HG02840 (cell line): ENCODE measurements around the gene PRR5.

Experiments used
- ATAC-seq: cut with Tn5 transposase; IDR thresholded peaks from one replicate; pipeline ENCODE4 v1.9.1; 2021; ENCODE audit warnings: mild to moderate bottlenecking, moderate library complexity, moderate number of reproducible peaks; ENCODE audit not compliant: unreplicated experiment, low FRiP score

PRR5 gene

DNA sequence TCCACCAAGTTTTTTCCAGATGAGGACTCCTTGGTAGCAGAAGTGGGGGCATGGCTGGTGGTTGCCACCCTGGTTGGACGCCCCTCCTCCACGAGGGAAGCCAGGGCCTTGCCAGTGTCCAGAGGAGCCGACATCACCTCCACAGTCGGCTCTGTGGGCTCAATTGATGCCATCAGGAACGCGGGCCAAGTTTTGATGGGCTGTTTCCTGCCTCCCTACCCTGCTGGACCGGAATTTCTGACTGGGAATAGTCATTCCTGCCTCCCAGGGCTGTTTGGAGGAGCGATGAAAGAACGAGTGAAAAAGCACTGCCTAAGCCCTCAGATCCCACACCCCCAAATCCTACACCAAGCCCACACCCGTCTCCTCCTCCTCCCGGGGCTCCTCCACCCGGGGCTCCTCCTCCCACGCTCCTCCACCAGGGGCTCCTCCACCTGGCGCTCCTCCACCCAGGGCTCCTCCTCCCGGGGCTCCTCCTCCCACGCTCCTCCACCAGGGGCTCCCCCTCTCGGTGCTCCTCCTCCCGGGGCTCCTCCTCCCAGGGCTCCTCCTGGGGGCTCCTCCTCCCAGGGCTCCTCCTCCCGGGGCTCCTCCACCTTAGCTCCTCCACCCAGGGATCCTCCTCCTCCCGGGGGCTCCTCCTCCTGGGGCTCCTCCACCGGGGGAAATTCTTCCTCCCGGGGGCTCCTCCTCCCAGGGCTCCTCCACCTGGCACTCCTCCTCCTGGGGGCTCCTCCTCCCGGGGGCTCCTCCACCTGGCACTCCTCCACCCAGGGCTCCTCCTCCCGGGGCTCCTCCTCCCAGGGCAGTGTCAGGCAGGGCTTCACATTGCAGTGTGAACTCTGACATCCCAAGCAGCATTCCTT lies 10.0 kb upstream of the PRR5 start:
- ATAC-seq, result no peak

DNA sequence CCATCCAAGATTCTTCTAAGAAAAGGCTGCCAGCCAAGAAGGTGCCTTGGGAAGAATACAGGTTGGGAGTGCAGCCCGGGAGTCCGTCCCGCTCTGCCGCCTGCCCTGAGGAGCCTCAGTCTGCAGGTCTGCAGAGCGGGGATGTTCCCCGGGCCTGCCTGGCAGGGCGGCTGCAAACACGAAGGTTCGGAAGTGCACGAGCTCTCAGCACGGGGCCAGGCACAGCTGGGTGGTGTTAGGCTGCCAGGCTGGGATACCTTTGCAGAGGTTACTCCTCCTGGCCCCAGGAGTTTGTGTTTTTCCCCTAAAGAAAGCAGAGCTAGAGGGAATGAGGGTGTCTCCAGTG lies 9.4 kb upstream of the PRR5 start:
- no peak for ATAC-seq

DNA sequence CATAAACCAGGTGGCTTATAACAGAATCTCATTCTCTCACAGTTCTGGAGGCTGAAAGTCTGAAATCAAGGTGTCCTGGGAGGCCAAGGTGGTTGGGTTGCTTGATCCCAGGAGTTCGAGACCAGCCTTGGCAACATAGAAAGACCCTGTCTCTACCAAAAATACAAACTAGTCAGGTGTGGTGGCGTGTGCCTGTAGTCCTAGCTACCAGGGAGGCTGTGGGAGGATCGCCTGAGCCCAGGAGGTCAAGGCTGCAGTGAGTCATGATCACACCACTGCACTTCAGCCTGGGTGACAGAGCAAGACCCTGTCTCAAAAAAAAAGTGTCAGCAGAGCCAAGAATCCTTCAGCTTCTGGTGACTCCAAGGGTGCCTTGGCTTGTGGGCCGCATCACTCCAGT lies 8.9 kb upstream of the PRR5 start:
- ATAC-seq, result no peak

DNA sequence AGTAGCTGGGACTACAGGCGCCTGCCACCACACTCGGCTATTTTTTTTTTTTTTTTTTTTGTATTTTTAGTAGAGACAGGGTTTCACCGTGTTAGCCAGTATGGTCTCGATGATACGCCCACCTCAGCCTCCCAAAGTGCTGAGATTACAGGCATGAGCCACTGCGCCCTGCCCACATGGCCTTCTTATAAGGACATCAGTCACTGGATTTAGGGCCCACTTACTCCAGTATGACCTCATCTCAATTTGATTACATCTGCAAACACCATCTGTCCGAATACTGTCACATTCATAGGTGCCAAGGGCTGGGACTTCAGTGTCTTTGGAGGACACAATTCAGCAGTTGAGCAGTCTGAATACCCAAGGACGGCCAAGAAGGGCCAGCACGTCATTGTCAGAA lies 8.2 kb upstream of the PRR5 start:
- ATAC-seq, result no peak

DNA sequence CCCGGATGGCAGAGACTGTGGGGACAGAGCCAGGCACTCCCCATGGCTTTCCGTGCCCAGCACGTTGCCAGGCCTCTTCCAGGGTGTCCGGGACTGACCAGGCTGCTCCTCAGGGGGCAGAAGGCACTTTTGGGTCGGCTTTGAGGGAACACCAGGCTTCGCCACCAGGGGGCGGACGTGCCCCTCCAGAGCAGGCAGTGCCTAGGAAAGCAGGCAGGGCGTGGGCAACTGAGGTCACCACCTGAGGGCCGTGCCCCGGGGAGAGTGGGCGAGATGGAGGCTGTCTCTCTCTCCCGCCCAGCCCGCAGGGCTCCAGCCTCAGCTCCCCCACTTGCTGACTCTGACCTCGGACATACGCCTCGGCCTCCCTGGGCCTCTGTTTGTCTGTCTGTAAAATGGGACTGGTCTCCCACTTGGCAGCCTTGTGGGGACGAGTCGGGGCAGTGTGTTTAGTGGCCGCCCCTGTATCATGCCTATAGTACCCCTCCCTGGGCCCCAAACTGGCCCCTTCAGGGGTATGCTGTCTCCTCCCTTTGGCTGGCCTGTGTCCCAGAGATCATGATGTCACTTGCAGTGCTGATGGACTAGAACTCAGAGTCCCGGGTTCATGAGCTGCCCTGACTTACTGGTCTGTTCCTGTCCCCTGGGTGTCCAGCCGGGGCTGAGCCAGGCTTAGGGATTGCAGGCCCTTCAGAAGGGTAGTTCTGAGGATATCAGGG lies 4.4 kb upstream of the PRR5 start:
- ATAC-seq, result no peak

DNA sequence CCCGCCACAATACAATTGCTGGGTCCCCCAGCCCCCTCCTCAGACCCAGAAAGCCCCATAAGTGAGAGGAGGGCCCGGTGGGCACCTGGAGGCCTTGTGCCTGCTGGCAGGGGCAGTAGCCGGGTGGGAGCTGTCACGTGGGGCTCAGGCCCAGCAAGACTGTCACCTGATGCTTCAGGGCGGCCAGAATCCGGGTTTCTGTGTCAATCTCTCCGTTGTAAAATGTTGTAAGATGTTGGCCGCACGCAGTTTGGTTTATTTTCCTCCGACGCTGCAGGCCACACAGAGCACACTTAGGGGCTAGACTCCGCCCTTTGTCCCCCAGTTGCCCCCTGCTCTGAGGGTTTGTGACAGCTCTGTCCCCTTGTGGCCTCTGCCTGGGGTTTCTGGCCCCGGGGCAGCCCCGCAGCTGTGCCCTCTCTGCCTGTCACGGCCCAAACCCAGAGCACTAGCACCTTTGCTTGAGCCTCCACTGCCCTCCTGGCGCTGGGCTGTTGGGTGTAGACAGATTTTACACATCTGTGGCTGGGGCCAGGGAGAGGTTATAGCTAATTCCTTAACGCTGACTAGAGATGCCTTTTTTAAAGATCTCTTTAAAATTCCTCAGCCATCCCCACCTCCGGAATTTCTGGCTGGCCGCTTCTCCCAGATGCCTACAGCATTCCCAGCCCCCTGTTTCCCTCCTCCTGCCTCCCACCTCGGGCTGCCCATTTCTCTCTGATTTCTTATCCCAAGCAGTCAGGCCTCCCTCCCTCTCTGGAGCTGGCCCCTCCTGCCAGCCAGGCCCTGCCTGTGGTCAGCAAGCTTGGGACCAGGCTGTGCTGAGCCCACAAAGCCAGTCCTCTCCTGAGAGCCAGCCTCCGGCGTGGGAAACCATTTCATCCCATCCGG lies 3.2 kb upstream of the PRR5 start:
- no peak for ATAC-seq

DNA sequence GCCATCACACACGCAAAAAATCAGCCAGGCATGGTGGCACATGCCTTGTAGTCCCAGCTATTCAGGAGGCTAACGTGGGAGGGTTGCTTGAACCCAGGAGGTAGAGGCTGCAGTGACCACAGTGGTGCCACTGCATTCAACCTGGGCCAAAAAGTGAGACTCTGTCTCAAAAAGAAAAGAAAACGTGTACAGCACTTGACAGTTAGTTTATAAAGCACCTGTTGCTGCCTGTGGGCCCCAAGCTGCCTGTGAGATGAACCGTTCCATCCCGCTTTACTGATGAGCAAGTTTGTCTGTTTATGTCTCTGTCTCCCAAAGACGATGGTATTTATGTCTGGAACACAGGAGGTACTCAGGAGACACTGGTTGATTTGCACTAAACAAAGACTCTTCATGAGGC lies 1.5 kb upstream of the PRR5 start:
- no peak for ATAC-seq

DNA sequence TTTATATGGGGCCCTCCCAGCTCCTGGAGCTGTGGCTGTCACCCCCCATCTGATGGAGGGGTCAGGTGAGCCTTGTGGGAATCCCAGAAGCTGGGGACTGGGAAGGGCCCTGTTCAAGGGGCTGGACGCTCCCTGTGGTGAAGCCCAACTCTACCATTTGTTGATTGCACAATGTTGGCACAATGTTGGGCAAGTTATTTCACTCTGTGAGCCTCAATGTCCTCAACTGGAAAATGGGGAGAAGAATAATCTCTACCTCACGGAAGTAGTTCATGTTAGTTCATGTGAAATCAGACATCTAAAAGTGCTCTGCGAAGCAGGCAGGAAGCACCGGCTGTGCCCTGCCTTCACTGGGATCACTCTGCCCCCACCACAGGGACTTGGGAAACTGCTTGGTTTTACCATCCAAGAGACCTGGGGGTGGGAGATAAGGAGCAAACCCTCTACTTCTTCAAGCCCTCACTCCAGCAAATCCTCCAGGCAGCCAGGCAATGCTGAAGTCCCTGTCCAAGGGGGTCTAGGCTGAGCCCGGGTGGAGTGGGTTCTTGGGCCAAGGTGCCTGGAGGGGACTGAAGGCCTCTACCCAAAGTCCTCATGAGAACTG lies 715 bp upstream of the PRR5 start:
- ATAC-seq, result no peak

DNA sequence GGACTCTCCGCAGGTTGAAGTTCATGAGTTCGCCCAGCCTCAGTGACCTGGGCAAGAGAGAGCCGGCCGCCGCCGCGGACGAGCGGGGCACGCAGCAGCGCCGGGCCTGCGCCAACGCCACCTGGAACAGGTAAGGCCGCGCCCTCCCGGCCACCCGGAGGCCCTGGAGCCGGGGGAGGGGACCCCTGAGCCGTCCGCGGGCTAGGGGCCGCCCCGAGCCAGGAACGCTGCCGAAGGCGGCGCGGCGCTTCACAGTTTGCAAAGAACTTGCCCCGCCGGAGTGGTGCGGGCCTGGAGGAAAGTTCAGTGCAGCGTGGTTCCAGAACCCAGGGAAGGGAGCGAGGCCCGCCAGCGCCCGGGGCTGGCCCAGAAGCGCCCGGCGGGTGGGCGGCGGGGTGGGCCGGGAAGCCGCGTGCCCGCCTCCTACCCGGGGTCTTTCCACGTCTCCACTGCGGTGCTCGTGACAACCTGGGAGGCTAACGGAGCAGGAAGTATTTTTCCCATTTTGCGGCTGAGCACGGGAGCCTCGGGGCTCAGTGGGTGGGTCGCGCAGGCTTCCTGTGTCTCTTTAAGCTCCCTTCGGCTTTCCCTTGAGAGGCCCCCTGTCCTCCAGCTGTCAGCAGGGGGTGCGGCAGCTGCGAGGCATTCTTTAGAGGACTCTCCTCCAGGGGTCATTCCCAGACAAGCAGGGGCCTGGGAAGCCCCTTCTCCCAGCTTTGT lies 635 bp downstream of the PRR5 start:
- peak; percentile 14 for ATAC-seq

DNA sequence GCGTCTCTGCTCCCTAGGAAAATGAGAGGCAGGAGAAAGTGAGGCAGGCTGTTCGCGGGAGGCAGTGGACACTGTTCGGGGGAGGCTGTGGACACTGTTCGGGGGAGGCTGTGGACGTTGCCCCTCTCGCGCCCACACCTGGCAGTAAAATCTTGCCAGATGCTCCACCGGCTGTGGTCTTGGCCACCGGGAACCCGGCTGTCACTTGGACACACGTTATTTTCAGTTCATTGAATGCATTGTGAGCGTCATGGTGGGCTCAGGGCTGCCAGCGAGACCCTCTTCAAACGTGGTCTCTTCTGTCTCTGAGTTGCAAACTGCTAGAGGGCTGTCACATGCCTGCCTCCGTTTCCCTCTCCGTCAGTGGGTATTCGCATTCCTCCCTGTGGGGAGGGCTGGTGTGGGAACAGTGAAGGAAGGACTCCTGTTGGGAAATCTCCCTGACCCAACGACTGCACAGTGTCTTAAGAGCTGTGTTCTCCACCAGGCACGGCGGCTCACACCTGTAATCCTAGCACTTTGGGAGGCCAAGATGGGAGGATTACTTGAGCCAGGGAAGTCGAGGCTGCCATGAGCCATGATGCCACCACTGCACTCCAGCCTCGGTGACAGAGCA lies 1.4 kb downstream of the PRR5 start:
- no peak for ATAC-seq

DNA sequence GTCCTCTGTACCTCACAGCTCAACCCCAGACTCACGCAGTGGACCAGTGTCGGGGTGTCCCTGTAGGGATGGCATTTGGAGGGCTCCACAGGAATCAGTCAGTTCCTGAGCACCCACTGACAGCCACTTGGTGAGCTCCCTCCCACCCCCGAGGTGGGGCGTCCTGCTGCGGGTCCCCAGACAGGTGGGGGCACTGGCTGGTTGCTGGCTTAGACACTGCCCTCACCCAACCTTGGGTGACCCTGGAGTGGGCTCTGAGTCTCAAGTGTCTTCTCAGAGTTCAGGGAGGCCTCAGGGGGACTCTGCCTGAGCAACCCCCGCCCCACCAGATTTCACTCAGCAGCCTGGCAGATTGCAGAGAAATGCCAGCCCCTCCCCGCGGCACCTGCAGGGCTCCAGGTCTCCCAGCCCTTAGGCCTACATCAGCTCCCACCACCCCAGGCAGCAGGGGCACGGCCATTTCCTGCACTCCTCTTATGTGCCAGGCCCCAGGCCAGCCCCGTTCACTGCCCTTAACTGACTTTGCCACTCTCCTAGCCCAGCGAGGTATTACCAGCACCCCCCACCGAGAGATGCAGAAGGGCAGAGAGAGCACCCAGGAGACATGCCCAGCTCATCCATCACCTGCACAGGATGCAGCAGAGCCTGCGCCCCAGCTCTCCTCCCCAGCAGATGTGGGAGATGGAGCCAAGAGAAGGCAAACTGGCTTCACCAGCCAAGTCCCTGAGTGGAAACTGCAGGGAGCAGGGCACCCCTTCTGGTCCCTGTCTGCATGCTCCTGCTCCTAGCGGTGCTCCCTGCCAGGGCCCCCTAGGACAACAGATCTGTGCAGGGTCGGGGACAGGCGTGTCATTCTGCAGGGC lies 2.4 kb downstream of the PRR5 start:
- no peak for ATAC-seq

DNA sequence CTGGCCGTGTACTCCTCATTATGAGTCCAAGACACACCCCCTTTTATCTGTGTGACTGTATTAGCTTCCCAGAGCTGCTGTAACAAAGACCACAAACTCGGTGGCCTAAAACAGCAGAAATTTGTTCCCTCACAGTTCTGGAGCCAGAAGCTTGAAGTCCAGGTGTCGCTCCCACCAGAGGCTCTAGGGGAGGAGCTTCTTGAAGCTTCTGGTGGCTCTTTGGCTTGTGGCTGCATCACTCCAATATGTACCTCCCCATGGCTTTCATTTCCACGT lies 3.0 kb downstream of the PRR5 start:
- no peak for ATAC-seq

DNA sequence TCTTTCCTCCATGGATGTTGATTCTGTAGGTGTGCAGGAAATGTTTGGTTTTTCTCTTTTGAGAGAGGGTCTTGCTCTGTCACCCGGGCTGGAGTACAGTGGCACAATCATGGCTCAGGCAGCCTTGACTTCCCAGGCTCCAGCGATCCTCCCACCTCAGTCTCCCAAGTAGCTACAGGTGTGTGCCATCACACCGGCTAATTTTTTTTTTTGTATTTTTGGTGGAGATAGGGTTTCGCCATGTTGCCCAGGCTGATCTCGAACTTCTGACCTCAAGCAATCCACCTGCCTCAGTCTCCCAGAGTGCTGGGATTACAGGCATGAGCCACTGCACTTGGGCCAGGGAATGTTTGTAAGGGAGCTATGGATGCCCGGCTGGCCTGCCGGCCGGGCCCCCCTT lies 4.5 kb downstream of the PRR5 start:
- ATAC-seq, result no peak

DNA sequence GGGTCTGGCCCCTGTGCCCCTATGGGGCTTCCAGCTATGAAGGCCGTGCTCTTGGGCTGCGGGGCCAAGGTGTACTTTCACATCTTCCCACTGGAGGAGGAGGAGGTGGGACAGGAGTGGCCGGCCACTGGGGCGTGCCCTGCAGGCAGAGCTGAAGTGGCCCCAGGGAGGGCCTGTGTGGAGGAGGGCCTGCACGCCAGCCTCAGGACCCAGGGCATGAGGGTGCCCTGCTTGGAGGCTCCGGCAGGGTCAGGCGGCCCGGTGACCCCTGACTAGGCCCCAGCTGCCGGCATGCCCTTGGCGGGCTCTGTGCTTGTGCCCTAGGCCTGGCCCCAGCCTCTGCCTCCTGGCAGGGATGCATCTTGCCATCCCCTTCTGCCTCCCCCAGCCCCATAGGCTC lies 5.2 kb downstream of the PRR5 start:
- no peak for ATAC-seq

DNA sequence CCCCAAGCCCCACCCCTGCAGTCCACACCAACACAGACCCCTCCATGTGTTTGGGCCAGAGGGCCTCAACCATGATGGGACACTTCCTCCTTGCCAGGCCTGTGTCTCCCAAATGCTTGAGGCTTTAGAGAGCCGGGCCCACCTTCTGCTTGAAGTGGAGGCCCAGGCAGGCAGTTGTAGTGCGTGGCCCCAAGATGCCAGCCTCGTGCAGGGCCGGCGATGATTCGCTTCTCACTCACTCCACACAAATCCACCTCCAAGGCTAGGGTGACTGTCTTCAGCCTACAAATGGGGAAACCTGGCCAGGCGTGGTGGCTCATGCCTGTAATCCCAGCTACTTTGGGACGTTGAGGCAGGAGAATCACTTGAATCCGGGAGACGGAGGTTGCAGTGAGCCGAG lies 5.7 kb downstream of the PRR5 start:
- no peak for ATAC-seq

DNA sequence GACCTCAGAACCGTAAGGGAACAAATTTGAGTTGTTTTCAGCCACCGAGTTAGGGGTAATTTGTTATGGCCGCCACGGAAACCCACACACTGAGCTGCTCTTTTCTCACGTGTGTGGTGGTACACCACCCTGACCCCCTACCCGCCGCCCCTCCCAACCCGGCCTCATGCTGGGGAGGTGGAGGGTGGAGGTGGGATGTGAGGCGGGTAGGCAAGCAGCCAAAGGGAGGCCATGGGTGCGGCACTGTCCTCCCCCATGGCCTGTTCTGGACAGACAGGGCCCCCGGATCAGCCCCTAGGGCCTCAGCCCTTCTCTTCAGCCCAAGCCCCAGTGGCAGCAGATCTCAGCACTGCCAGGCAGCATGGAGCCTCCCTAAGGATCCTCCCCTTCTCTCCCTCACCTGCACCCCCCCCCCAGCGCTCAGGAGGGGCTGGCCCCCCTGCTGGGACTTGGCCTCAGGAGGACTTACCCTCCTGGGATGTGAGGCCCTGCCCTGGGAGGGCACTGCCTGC lies 7.9 kb downstream of the PRR5 start:
- ATAC-seq, result no peak

DNA sequence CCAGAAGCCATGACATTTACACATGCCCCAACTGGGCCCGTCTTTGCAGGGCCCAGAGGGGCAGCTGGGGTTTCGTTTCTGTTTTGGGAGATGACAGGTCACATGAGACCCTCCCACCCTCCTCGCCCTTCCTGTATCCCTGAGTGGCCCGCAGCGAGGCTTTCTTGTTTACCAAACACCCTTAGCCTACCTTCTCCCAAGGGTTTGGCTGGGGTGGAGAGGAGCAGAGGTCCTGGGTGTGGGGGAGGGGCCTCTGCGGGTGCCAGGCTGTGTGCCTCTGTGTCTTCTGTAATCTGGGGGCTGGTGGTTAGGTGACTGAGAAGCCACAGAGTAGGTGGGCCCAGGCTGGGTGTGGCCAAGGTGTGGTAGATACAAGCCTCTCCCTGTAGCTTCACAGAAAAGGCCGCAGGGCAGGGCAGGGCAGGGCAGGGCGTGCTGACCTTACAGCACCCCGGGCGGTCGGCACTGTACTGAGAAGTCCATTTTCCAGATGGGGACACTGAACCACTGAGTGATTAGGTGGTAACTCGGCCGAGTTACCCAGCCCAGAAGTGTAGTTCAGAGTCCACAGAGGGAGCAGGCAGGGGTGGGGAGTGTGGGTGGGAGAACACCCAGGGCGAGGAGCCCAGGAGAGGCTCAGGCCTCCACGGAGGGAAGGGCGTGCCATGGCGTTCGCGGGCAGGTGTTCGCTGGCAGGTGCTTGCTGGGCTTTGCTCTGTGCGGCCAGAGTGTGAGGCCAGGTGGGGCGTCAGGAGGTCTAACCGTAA lies 8.7 kb downstream of the PRR5 start:
- no peak for ATAC-seq

DNA sequence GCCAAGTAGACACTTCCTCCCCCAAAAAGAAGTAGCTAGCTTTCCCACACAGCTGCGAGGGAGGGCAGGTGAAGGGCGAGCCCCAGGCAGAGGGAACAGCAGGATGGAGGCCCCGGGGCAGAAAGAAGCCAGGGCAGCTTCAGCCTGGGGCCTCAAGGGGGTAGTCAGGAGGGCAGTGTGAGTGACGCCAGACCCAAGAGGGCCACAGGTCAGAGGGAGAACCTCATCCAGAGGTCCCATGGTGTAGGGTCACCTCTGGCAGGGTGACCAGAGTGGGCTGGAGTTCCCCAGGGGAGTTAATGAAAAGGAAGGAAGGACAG lies 9.2 kb downstream of the PRR5 start:
- no peak for ATAC-seq
